Aorta (tissue), 5 donors: Measurements from ENCODE around the gene GALNT4. TPM values are rescaled to one million over a fixed set of nuclear protein-coding genes. Genes with fewer than 3 reads are reported as not detected.

Source experiments
- ATAC-seq: fragments of 200-7000 bp; cut with Tn5 transposase; one replicate; pipeline ENCODE4 v1.9.1; 2022; ENCODE audit warnings: moderate library complexity; ENCODE audit not compliant: low FRiP score
- DNase-seq, 2 donors: peaks; one replicate each; pipeline ENCODE4 v3.0.0-alpha.2; 2020
- H3K27ac ChIP-seq, 2 donors: one replicate each; pipeline ENCODE4 v1.5.1; 2013; ENCODE audit warnings: low read length in 2 of 2, mild to moderate bottlenecking in 2 of 2, moderate library complexity in 2 of 2, control low read depth in 1 of 2, inconsistent platforms in 1 of 2, low read depth in 1 of 2
- H3K27me3 ChIP-seq, 2 donors: one replicate each; pipeline ENCODE4 v1.6.1; 2013; ENCODE audit warnings: control low read depth in 1 of 2, low read length in 1 of 2, mild to moderate bottlenecking in 1 of 2, moderate library complexity in 1 of 2; ENCODE audit not compliant: insufficient read depth in 2 of 2, control insufficient read depth in 1 of 2
- H3K36me3 ChIP-seq, 2 donors: one replicate each; pipeline ENCODE4 v1.6.1; 2013; ENCODE audit warnings: control low read depth in 1 of 2, low read length in 1 of 2, mild to moderate bottlenecking in 1 of 2; ENCODE audit not compliant: insufficient read depth in 2 of 2, control insufficient read depth in 1 of 2
- H3K4me1 ChIP-seq, 2 donors: one replicate each; pipeline ENCODE4 v1.6.1; 2013; ENCODE audit warnings: low read length in 2 of 2, control low read depth in 1 of 2, mild to moderate bottlenecking in 1 of 2, moderate library complexity in 1 of 2; ENCODE audit not compliant: insufficient read depth in 2 of 2, control insufficient read depth in 1 of 2
- H3K4me3 ChIP-seq, 2 donors: one replicate each; pipeline ENCODE4 v1.5.1; 2013; ENCODE audit warnings: low read length in 2 of 2, control low read depth in 1 of 2, mild to moderate bottlenecking in 1 of 2
- H3K9me3 ChIP-seq: one replicate; pipeline ENCODE4 v1.6.1; 2013; ENCODE audit warnings: mild to moderate bottlenecking, low read length; ENCODE audit not compliant: control insufficient read depth
- WGBS, 2 donors: extraction: QIAGEN DNeasy Blood & Tissue Kit; methylation state at CpG; one replicate each; pipeline ENCODE4 v1.1.7; 2013; 5-methylcytosine and 5-hydroxymethylcytosine counted together
- intact Hi-C, 2 donors: fragments of 100-400 bp; cut with DNase I; formaldehyde crosslinking; loops; one replicate each; pipeline versions ENCODE4 v1.14.2 to v1.15.0; 2022
- polyA plus RNA-seq, 2 donors: library from polyadenylated mRNA; stranded (reverse); fragments of 200-250 nt; gene quantifications; one replicate each; pipeline ENCODE4 v1.2.3, GENCODE V29; 2013
- total RNA-seq, 2 donors: library from RNA; stranded (reverse); fragmentation: NEBNext Ultra II Directional; extraction: Animal tissue kit (Norgen Biotek cat#: 25700); gene quantifications; one replicate each; pipeline ENCODE4 v1.2.1, GENCODE V29; 2021
- donor health status: healthy with polysubstance abuse.
- donor health status: Bipolar disorder and iron deficiency.
- donor health status: DM: no; HTN: no; CAD: no.
- donor health status: DM: no; HTN: no; CAD: no.
- donor health status: DM: yes; HTN: yes; CAD: no.

The GALNT4 gene
- total and polyA plus RNA-seq, 4 donors = 2.8 to 7.4 (median 5.9) TPM

- no peaks in the 10 kb centered on the region for H3K27me3 ChIP-seq
- no peak overlapping the region for H3K27ac ChIP-seq
- DNase-seq = no peak
- no peaks in the 10 kb centered on the region for H3K9me3 ChIP-seq
- intact Hi-C loops = loop anchor here (5.0 to 10.0 kb wide), 3 partner anchors 163 to 563 kb away; partner anchors contain the start of gene ATP2B1 (in 1 of the 2)
- no peak overlapping the region for H3K4me3 ChIP-seq
- no peak for ATAC-seq
- H3K36me3 ChIP-seq = no peaks in the 10 kb centered on the region
- peaks cover 0 to 2% of the 10 kb centered on the region in 2 donors for H3K4me1 ChIP-seq
- WGBS, 2 donors = 93 to 95% methylated on average over 2 of the region's 2 CpGs
These were observed 17.6 kb upstream of the GALNT4 start for GRCh38 chr12:89542236-89542635.

- Histone ChIP-seq H3K36me3 (no peaks in the 10 kb centered on the region), H3K9me3 (no peaks in the 10 kb centered on the region), H3K4me1 (peaks cover 0 to 2% of the 10 kb centered on the region in 2 donors), H3K27ac (no peak overlapping the region), H3K4me3 (no peak overlapping the region), H3K27me3 (no peaks in the 10 kb centered on the region)
- intact Hi-C loops = loop anchor here (5.0 to 10.0 kb wide), 3 partner anchors 164 to 564 kb away; partner anchors contain the start of gene ATP2B1 (in 1 of the 2)
- DNase-seq (no peak), ATAC-seq (no peak)
- 78 to 89% methylated on average over 3 of the region's 3 CpGs for WGBS, 2 donors
These were observed 16.0 kb upstream of the GALNT4 start for GRCh38 chr12:89540586-89540985.

- intact Hi-C loops = loop anchor here (5.0 to 10.0 kb wide), 3 partner anchors 165 to 565 kb away; partner anchors contain the start of gene ATP2B1 (in 1 of the 2)
- Histone ChIP-seq H3K4me3 (no peak overlapping the region), H3K36me3 (no peaks in the 10 kb centered on the region), H3K27me3 (no peaks in the 10 kb centered on the region), H3K9me3 (no peaks in the 10 kb centered on the region), H3K27ac (no peak overlapping the region), H3K4me1 (no peaks in the 10 kb centered on the region)
- 40 to 43% methylated on average over 5 of the region's 5 CpGs for WGBS, 2 donors
- ATAC-seq (no peak), DNase-seq (no peak)
These were observed 15.0 kb upstream of the GALNT4 start for GRCh38 chr12:89539426-89540223.

GRCh38 chr12:89538897-89539296, 14.3 kb upstream of the GALNT4 start:
- H3K9me3 ChIP-seq = no peaks in the 10 kb centered on the region
- no peak for DNase-seq
- no peak overlapping the region for H3K4me3 ChIP-seq
- H3K27me3 ChIP-seq = no peaks in the 10 kb centered on the region
- ATAC-seq = no peak
- no peaks in the 10 kb centered on the region for H3K4me1 ChIP-seq
- 70 to 85% methylated on average over 4 of the region's 4 CpGs for WGBS, 2 donors
- intact Hi-C loops = no loop called here
- H3K27ac ChIP-seq = no peak overlapping the region
- no peaks in the 10 kb centered on the region for H3K36me3 ChIP-seq

- H3K27me3 ChIP-seq = no peaks in the 10 kb centered on the region
- 93 to 94% methylated on average over 3 of the region's 3 CpGs for WGBS, 2 donors
These were observed 12.8 kb upstream of the GALNT4 start for GRCh38 chr12:89537389-89537788.

GRCh38 chr12:89529738-89530137, 5.1 kb upstream of the GALNT4 start:
- DNase-seq = no peak
- Histone ChIP-seq H3K27me3 (no peaks in the 10 kb centered on the region), H3K4me3 (no peak overlapping the region), H3K9me3 (no peaks in the 10 kb centered on the region), H3K36me3 (no peaks in the 10 kb centered on the region), H3K4me1 (no peaks in the 10 kb centered on the region), H3K27ac (no peak overlapping the region)
- ATAC-seq = no peak
- intact Hi-C loops = loop anchor here (5.0 to 10.0 kb wide), 5 partner anchors 177 to 512 kb away; partner anchors contain the start of gene DUSP6 (in 1 of the 2)
- 36 to 39% methylated on average over 1 of the region's 1 CpG for WGBS, 2 donors

More at GRCh38 chr12:89537389-89537788, 12.8 kb upstream of the GALNT4 start:
- ATAC-seq (no peak), DNase-seq (no peak)
- Histone ChIP-seq H3K36me3 (no peaks in the 10 kb centered on the region), H3K4me1 (no peaks in the 10 kb centered on the region), H3K9me3 (no peaks in the 10 kb centered on the region), H3K27ac (no peak overlapping the region), H3K4me3 (no peak overlapping the region)
- intact Hi-C loops = no loop called here

- Histone ChIP-seq H3K27me3 (no peaks in the 10 kb centered on the region), H3K9me3 (no peaks in the 10 kb centered on the region), H3K4me3 (no peak overlapping the region), H3K27ac (no peak overlapping the region), H3K4me1 (no peaks in the 10 kb centered on the region), H3K36me3 (no peaks in the 10 kb centered on the region)
- intact Hi-C loops = loop anchor here (5.0 to 10.0 kb wide), 5 partner anchors 176 to 511 kb away; partner anchors contain the start of gene DUSP6 (in 1 of the 2)
- ATAC-seq = no peak
- 73 to 83% methylated on average over 4 of the region's 4 CpGs for WGBS, 2 donors
- no peak for DNase-seq
These were observed 3.8 kb upstream of the GALNT4 start for GRCh38 chr12:89528434-89528833.

GRCh38 chr12:89525824-89526770, 1.5 kb upstream of the GALNT4 start, which contains the start of gene POC1B:
Gene POC1B, minus strand, starts transcription at chr12:89526047. Its CDS starts 152 bp downstream, at chr12:89525895.
- peak; percentile 93 for ATAC-seq
- Histone ChIP-seq H3K36me3 (no peaks in the 10 kb centered on the region), H3K4me3 (peak within 1 kb of the TSS; percentile 81 to 89), H3K27ac (peak within 1 kb of the TSS; percentile 62 to 91), H3K9me3 (no peaks in the 10 kb centered on the region), H3K4me1 (no peaks in the 10 kb centered on the region), H3K27me3 (no peaks in the 10 kb centered on the region)
- intact Hi-C loops = loop anchor here (2.0 to 10.0 kb wide), 7 partner anchors 53 to 509 kb away; partner anchors contain the start of gene DUSP6 (in 1 of the 2)
- 1% methylated on average over 35 to 39 of the region's 39 CpGs for WGBS, 2 donors
- DNase-seq = peak; percentile 89 to 94
